HG03159 (cell line): ENCODE measurements around the gene SCLY.

Source experiments
- ATAC-seq: cut with Tn5 transposase; IDR thresholded peaks from one replicate; pipeline ENCODE4 v1.9.1; 2021; ENCODE audit warnings: mild to moderate bottlenecking, moderate library complexity; ENCODE audit not compliant: unreplicated experiment

The SCLY gene

GRCh38 chr2:238097201-238097987 lies 36.6 kb downstream of the SCLY start:
- ATAC-seq = no peak

GRCh38 chr2:238097988-238098871 lies 37.4 kb downstream of the SCLY start:
- peak; percentile 70 for ATAC-seq

- ATAC-seq = peak; percentile 19
Measured at GRCh38 chr2:238098901-238099713, 38.3 kb downstream of the SCLY start.

- ATAC-seq = no peak
Measured at GRCh38 chr2:238099714-238100048, 38.9 kb downstream of the SCLY start.

GRCh38 chr2:238100049-238100820 lies 39.4 kb downstream of the SCLY start, which contains the start of gene ESPNL:
Gene ESPNL (plus strand): TSS chr2:238100340. CDS start chr2:238100420, 80 bp downstream.
- no peak for ATAC-seq

- no peak for ATAC-seq
Measured at GRCh38 chr2:238100821-238101771, 40.3 kb downstream of the SCLY start.

- ATAC-seq = no peak
Measured at GRCh38 chr2:238101891-238102841, 41.4 kb downstream of the SCLY start.

- no peak for ATAC-seq
Measured at GRCh38 chr2:238102865-238103264, 42.1 kb downstream of the SCLY start.

GRCh38 chr2:238103465-238104225 lies 42.8 kb downstream of the SCLY start:
- no peak for ATAC-seq

- ATAC-seq = no peak
Measured at GRCh38 chr2:238104226-238104690, 43.5 kb downstream of the SCLY start.

GRCh38 chr2:238104691-238105371 lies 44.0 kb downstream of the SCLY start:
- ATAC-seq = no peak

- no peak for ATAC-seq
Measured at GRCh38 chr2:238105506-238106338, 44.9 kb downstream of the SCLY start.

- ATAC-seq = no peak
Measured at GRCh38 chr2:238106339-238106697, 45.5 kb downstream of the SCLY start.

GRCh38 chr2:238106698-238107524 lies 46.1 kb downstream of the SCLY start:
- ATAC-seq = peak; percentile 7
